ENCODE measurements around the gene TRAF3IP1.

The TRAF3IP1 gene

GRCh38 chr2:238433941-238434845 is 113.9 kb downstream of the TRAF3IP1 start:
- Histone ChIP-seq H3K36me3 (ENCODE audit: control insufficient read depth in 4 of 4, insufficient read depth in 4 of 4, low read length in 3 of 4) (peaks cover 17 to 55% (median 21%) of the 10 kb centered on the region in 4 experiments), H3K4me1 (ENCODE audit: control extremely low read depth in 1 of 4, control insufficient read depth in 4 of 4, insufficient read depth in 4 of 4, low read length in 3 of 4) (no peaks in the 10 kb centered on the region), H3K27ac (ENCODE audit: insufficient read depth in 1 of 2, low read depth in 1 of 2, low read length in 2 of 2, poor library complexity in 1 of 2, severe bottlenecking in 2 of 2) (no peak overlapping the region), H3K27me3 (replicated peaks in 2 of 5; ENCODE audit: control insufficient read depth in 4 of 5, insufficient read depth in 5 of 5, low read length in 4 of 5) (no peaks in the 10 kb centered on the region), H3K4me3 (ENCODE audit: control insufficient read depth in 1 of 7, extremely low read depth in 1 of 7, insufficient read depth in 4 of 7, low read depth in 2 of 7, low read length in 6 of 7) (no peak overlapping the region), H3K9me3 (ENCODE audit: control extremely low read depth in 1 of 5, control insufficient read depth in 4 of 5, insufficient read depth in 2 of 5, low read depth in 1 of 5, low read length in 4 of 5) (peaks cover 3 to 14% (median 7%) of the 10 kb centered on the region in 5 experiments)
- 89% methylated on average over 13 of the region's 13 CpGs for WGBS (ENCODE audit: insufficient coverage)
- CTCF ChIA-PET = interaction anchor here (0.8 to 2.1 kb wide), 5 partner anchors 12 to 67 kb away, joined by 3 to 14 read pairs (median 4); no protein-coding TSS in a partner anchor
- POLR2A ChIA-PET = no interaction called here
- DNase-seq = no peak

- DNase-seq = no peak
- POLR2A ChIA-PET = no interaction called here
- Histone ChIP-seq H3K27ac (ENCODE audit: insufficient read depth in 1 of 2, low read depth in 1 of 2, low read length in 2 of 2, poor library complexity in 1 of 2, severe bottlenecking in 2 of 2) (no peak overlapping the region), H3K4me3 (ENCODE audit: control insufficient read depth in 1 of 7, extremely low read depth in 1 of 7, insufficient read depth in 4 of 7, low read depth in 2 of 7, low read length in 6 of 7) (no peak overlapping the region), H3K36me3 (ENCODE audit: control insufficient read depth in 4 of 4, insufficient read depth in 4 of 4, low read length in 3 of 4) (peaks cover 18 to 61% (median 23%) of the 10 kb centered on the region in 4 experiments), H3K9me3 (ENCODE audit: control extremely low read depth in 1 of 5, control insufficient read depth in 4 of 5, insufficient read depth in 2 of 5, low read depth in 1 of 5, low read length in 4 of 5) (peaks cover 2 to 12% (median 6%) of the 10 kb centered on the region in 5 experiments), H3K4me1 (ENCODE audit: control extremely low read depth in 1 of 4, control insufficient read depth in 4 of 4, insufficient read depth in 4 of 4, low read length in 3 of 4) (no peaks in the 10 kb centered on the region), H3K27me3 (replicated peaks in 2 of 5; ENCODE audit: control insufficient read depth in 4 of 5, insufficient read depth in 5 of 5, low read length in 4 of 5) (no peaks in the 10 kb centered on the region)
- CTCF ChIA-PET = interaction anchor here (1.1 to 2.1 kb wide), 3 partner anchors 65 to 78 kb away, joined by 4 to 10 read pairs (median 5); no protein-coding TSS in a partner anchor
- WGBS (ENCODE audit: insufficient coverage) = 96% methylated on average over 22 of the region's 24 CpGs
Observed at GRCh38 chr2:238434846-238435751, 114.8 kb downstream of the TRAF3IP1 start.

GRCh38 chr2:238435752-238436096 is 115.4 kb downstream of the TRAF3IP1 start:
- Histone ChIP-seq H3K4me1 (ENCODE audit: control extremely low read depth in 1 of 4, control insufficient read depth in 4 of 4, insufficient read depth in 4 of 4, low read length in 3 of 4) (no peaks in the 10 kb centered on the region), H3K27me3 (replicated peaks in 2 of 5; ENCODE audit: control insufficient read depth in 4 of 5, insufficient read depth in 5 of 5, low read length in 4 of 5) (no peaks in the 10 kb centered on the region), H3K9me3 (ENCODE audit: control extremely low read depth in 1 of 5, control insufficient read depth in 4 of 5, insufficient read depth in 2 of 5, low read depth in 1 of 5, low read length in 4 of 5) (peaks cover 0 to 5% (median 1%) of the 10 kb centered on the region in 5 experiments), H3K27ac (ENCODE audit: insufficient read depth in 1 of 2, low read depth in 1 of 2, low read length in 2 of 2, poor library complexity in 1 of 2, severe bottlenecking in 2 of 2) (no peak overlapping the region), H3K4me3 (ENCODE audit: control insufficient read depth in 1 of 7, extremely low read depth in 1 of 7, insufficient read depth in 4 of 7, low read depth in 2 of 7, low read length in 6 of 7) (no peak overlapping the region), H3K36me3 (ENCODE audit: control insufficient read depth in 4 of 4, insufficient read depth in 4 of 4, low read length in 3 of 4) (peaks cover 19 to 62% (median 23%) of the 10 kb centered on the region in 4 experiments)
- ChIA-PET CTCF (interaction anchor here (1.1 to 1.9 kb wide), 2 partner anchors 66 to 78 kb away, joined by 4 to 10 read pairs; no protein-coding TSS in a partner anchor), POLR2A (no interaction called here)
- DNase-seq = no peak
- 98% methylated on average over 20 of the region's 20 CpGs for WGBS (ENCODE audit: insufficient coverage)

DNA sequence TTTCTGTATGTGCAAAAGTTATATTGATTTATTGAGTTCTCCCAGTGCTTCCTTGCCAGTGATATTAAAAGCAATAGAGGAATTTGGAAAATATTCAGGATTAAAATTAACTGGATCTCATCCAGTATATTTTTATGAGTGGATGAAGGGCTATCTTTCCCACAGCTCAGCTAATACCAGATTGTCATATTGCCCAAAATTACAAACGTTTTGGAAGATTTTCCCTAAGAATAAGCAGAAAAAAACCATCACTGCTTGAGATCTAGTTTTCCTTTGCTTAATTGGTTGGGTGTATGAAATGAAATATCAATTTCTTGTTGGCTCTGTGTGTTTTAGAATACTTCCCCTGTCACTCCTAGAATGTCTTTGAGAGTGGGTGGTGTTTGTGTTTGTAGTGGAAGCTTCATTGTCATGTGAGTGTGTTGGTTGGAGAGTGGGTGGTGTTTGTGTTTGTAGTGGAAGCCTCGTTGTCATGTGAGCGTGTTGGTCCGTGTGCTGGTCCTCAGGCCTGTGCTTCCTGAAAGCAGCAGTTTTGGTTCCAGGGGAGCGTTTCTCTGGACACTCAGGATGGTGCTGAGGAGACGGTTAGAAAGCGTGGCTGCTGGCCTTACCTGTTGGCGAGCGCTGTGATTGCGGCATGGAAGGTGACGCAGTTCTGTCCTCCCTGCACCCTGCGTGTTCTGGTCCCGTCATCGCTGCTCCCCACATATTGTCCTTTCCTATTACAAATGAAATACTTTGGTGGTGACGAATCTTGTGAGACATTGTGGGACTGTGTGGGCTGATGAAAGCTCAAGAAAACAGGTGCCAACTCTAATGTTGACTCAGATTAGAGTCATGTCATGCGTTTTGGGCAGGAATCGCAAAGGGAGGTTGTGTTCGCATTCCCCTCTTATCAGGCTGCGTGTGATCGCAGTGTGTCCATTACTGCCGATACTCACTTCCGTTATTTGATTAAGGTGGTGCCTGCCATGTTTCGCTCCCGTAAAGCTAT is 118.8 kb downstream of the TRAF3IP1 start:
- Histone ChIP-seq H3K27me3 (replicated peaks in 2 of 5; ENCODE audit: control insufficient read depth in 4 of 5, insufficient read depth in 5 of 5, low read length in 4 of 5) (no peaks in the 10 kb centered on the region), H3K9me3 (ENCODE audit: control extremely low read depth in 1 of 5, control insufficient read depth in 4 of 5, insufficient read depth in 2 of 5, low read depth in 1 of 5, low read length in 4 of 5) (no peaks in the 10 kb centered on the region), H3K4me1 (ENCODE audit: control extremely low read depth in 1 of 4, control insufficient read depth in 4 of 4, insufficient read depth in 4 of 4, low read length in 3 of 4) (no peaks in the 10 kb centered on the region), H3K4me3 (ENCODE audit: control insufficient read depth in 1 of 7, extremely low read depth in 1 of 7, insufficient read depth in 4 of 7, low read depth in 2 of 7, low read length in 6 of 7) (no peak overlapping the region), H3K27ac (ENCODE audit: insufficient read depth in 1 of 2, low read depth in 1 of 2, low read length in 2 of 2, poor library complexity in 1 of 2, severe bottlenecking in 2 of 2) (no peak overlapping the region), H3K36me3 (ENCODE audit: control insufficient read depth in 4 of 4, insufficient read depth in 4 of 4, low read length in 3 of 4) (peaks cover 13 to 54% (median 20%) of the 10 kb centered on the region in 4 experiments)
- ChIA-PET CTCF (no interaction called here), POLR2A (no interaction called here)
- WGBS (ENCODE audit: insufficient coverage) = 100% methylated on average over 16 of the region's 24 CpGs
- no peak for DNase-seq

DNA sequence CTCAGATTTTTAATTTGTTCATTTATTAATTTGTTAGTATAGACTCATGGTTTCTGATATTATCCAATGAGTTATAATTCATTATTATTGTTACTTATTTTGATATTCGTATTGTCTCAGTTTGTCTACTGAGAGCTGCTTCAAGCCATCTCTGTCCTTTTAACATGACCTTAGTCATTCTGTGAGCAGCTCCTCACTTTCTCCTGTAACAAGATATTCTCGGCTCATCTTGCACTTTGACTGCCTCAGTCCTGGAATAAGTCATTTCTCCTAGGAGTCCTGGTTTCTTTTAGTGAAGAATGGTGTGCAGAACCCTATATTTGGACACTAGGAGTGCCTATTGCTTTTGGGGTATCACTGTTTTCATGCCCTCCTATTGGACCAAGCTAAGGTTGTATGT is 119.6 kb downstream of the TRAF3IP1 start:
- Histone ChIP-seq H3K4me1 (ENCODE audit: control extremely low read depth in 1 of 4, control insufficient read depth in 4 of 4, insufficient read depth in 4 of 4, low read length in 3 of 4) (no peaks in the 10 kb centered on the region), H3K4me3 (ENCODE audit: control insufficient read depth in 1 of 7, extremely low read depth in 1 of 7, insufficient read depth in 4 of 7, low read depth in 2 of 7, low read length in 6 of 7) (no peak overlapping the region), H3K9me3 (ENCODE audit: control extremely low read depth in 1 of 5, control insufficient read depth in 4 of 5, insufficient read depth in 2 of 5, low read depth in 1 of 5, low read length in 4 of 5) (no peaks in the 10 kb centered on the region), H3K27ac (ENCODE audit: insufficient read depth in 1 of 2, low read depth in 1 of 2, low read length in 2 of 2, poor library complexity in 1 of 2, severe bottlenecking in 2 of 2) (no peak overlapping the region), H3K36me3 (ENCODE audit: control insufficient read depth in 4 of 4, insufficient read depth in 4 of 4, low read length in 3 of 4) (peaks cover 11 to 54% (median 19%) of the 10 kb centered on the region in 4 experiments), H3K27me3 (replicated peaks in 2 of 5; ENCODE audit: control insufficient read depth in 4 of 5, insufficient read depth in 5 of 5, low read length in 4 of 5) (no peaks in the 10 kb centered on the region)
- WGBS (ENCODE audit: insufficient coverage) = no CpG with 5 or more reads among the region's 2 CpGs
- DNase-seq = no peak
- ChIA-PET CTCF (no interaction called here), POLR2A (no interaction called here)

GRCh38 chr2:238440331-238440730 is 120.0 kb downstream of the TRAF3IP1 start:
- 90% methylated on average over 4 of the region's 4 CpGs for WGBS (ENCODE audit: insufficient coverage)
- no peaks in the 10 kb centered on the region for H3K27me3 ChIP-seq (replicated peaks in 2 of 5; ENCODE audit: control insufficient read depth in 4 of 5, insufficient read depth in 5 of 5, low read length in 4 of 5)
- peaks cover 11 to 54% (median 17%) of the 10 kb centered on the region in 4 experiments for H3K36me3 ChIP-seq (ENCODE audit: control insufficient read depth in 4 of 4, insufficient read depth in 4 of 4, low read length in 3 of 4)
- H3K4me1 ChIP-seq (ENCODE audit: control extremely low read depth in 1 of 4, control insufficient read depth in 4 of 4, insufficient read depth in 4 of 4, low read length in 3 of 4) = no peaks in the 10 kb centered on the region
- ChIA-PET CTCF (no interaction called here), POLR2A (no interaction called here)
- no peak for DNase-seq
- no peak overlapping the region for H3K27ac ChIP-seq (ENCODE audit: insufficient read depth in 1 of 2, low read depth in 1 of 2, low read length in 2 of 2, poor library complexity in 1 of 2, severe bottlenecking in 2 of 2)
- H3K9me3 ChIP-seq (ENCODE audit: control extremely low read depth in 1 of 5, control insufficient read depth in 4 of 5, insufficient read depth in 2 of 5, low read depth in 1 of 5, low read length in 4 of 5) = no peaks in the 10 kb centered on the region
- H3K4me3 ChIP-seq (ENCODE audit: control insufficient read depth in 1 of 7, extremely low read depth in 1 of 7, insufficient read depth in 4 of 7, low read depth in 2 of 7, low read length in 6 of 7) = no peak overlapping the region
